ENCODE measurements around the gene SNRNP35.
"Not testable (repeated sequence)": the region's sequence is repeated elsewhere in the genome, so short reads cannot be mapped to it uniquely, and the experiment has no call there.

Gene SNRNP35

DNA sequence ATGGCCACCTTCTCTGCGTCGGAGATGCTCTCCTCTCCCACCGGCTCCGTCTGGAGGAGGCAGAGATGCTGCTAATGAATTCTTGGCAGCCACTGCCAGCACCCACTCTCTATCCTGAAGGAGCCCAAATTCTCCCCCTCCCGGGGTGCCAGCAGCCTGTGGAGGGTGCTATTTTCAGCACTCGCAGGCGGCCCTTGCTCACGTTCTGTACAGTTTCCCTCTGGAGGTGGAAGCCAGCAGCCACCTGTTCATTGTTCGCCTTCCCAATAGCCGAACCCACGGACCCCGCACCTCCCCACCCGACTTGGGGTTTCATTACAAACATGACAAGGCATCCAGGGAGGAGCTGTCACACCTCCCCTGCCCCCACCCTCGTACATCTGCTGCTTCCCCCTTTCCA is 27.8 kb downstream of the SNRNP35 start:
- H3K4me3 ChIP-seq (ENCODE audit: low read length) = no peak overlapping the region
- no peak for DNase-seq (ENCODE audit: low read depth)
- TF ChIP-seq, protein P1, sequence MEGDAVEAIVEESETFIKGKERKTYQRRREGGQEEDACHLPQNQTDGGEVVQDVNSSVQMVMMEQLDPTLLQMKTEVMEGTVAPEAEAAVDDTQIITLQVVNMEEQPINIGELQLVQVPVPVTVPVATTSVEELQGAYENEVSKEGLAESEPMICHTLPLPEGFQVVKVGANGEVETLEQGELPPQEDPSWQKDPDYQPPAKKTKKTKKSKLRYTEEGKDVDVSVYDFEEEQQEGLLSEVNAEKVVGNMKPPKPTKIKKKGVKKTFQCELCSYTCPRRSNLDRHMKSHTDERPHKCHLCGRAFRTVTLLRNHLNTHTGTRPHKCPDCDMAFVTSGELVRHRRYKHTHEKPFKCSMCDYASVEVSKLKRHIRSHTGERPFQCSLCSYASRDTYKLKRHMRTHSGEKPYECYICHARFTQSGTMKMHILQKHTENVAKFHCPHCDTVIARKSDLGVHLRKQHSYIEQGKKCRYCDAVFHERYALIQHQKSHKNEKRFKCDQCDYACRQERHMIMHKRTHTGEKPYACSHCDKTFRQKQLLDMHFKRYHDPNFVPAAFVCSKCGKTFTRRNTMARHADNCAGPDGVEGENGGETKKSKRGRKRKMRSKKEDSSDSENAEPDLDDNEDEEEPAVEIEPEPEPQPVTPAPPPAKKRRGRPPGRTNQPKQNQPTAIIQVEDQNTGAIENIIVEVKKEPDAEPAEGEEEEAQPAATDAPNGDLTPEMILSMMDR (IDR thresholded peaks at IDR 0.05; ENCODE audit: insufficient read depth, low read depth, low read length, missing control alignments) = no peak

DNA sequence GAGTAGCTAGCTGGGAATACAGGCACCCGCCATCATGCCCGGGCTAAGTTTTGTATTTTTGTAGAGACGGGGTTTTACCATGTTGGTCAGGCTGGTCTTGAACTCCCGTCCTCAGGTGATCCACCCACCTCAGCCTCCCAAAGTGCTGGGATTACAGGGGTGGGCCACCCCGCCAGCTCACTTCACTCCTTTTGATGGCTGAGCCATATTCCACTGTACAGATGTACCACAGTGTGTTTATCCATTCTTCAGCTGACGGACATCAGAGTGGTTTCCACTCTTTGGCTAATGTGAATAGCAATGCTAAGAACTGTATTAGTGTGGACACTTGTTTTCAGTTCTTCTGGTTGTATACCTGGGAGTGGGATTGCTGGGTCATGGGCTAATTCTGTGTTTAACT is 29.5 kb downstream of the SNRNP35 start:
- no peak for DNase-seq (ENCODE audit: low read depth)
- no peak overlapping the region for H3K4me3 ChIP-seq (ENCODE audit: low read length)
- TF ChIP-seq, protein P1 (IDR thresholded peaks at IDR 0.05; ENCODE audit: insufficient read depth, low read depth, low read length, missing control alignments) = no peak

DNA sequence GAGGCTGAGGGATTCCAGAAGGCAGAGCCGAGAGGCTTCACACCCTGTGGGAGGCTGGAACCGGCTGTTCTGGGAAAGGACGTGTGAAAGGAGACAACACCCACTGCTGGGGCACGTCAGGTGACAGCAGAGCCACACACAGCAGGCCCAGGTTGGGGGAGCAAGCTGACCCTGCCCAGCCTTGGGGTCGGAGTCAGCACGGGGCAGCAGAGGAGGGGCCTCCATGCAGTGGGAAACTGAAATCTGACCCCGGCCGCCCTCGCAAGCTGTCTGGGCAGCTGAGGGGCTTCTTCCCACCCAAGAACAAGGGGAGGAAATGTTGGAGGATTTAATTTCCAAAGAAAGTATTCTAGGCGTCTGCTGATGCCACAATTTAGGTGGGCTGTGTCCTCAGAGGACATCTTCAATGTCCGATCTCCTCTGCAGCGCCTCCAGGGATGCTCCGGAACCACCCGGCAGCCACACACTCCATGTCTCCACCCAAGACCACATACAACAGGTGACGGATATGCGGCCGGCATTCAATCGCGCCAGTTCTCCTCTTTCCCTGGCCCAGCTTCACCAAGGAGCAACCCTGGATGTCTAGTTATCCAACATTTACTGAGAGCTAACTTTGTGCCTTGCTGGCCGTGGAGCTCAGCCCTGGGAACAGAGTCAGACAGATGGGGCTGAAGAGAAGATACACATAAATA is 30.7 kb downstream of the SNRNP35 start:
- H3K4me3 ChIP-seq (ENCODE audit: low read length) = no peak overlapping the region
- TF ChIP-seq, protein P1 (IDR thresholded peaks at IDR 0.05; ENCODE audit: insufficient read depth, low read depth, low read length, missing control alignments) = no peak
- DNase-seq (ENCODE audit: low read depth) = no peak

DNA sequence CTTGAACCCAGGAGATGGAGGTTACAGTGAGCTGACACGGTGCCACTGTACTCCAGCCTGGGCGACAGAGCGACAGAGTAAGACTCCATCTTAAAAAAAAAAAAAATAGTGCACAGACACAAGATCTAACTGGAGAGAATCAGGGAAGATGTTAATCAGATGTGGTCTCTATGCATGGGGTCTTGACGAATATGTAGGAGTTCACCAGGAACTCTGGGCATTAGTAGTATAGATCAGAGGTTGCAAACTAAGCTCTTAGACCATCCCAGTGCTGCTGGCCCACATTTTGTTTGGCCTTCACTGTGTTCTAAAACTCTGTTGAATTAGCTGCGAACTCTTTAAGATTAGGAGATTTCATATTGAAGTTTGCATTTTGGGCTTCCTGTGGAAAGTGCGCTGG is 31.6 kb downstream of the SNRNP35 start:
- DNase-seq (ENCODE audit: low read depth) = no peak
- TF ChIP-seq, protein P1 (IDR thresholded peaks at IDR 0.05; ENCODE audit: insufficient read depth, low read depth, low read length, missing control alignments) = no peak
- no peak overlapping the region for H3K4me3 ChIP-seq (ENCODE audit: low read length)

DNA sequence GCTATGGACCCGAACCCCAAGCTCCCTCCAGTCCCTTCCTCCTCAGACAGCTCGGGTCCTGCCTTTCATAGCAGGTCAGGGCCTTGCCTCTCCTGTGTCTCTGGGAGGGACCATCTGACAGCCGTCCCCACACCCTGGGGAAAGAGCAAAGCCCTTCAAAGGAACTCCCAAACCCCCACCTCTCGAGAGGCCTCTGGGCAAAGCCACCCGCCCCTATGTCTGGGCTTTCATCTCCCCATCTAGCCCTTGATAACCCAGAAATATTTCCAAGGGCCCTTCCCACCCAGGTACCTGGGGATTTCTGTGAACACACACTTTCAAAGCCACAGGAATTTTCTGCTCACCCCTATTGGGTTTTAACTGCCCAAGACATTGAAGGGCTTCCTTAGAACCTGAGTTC is 32.1 kb downstream of the SNRNP35 start:
- H3K4me3 ChIP-seq (ENCODE audit: low read length) = no peak overlapping the region
- TF ChIP-seq, protein P1 (IDR thresholded peaks at IDR 0.05; ENCODE audit: insufficient read depth, low read depth, low read length, missing control alignments) = no peak
- no peak for DNase-seq (ENCODE audit: low read depth)

DNA sequence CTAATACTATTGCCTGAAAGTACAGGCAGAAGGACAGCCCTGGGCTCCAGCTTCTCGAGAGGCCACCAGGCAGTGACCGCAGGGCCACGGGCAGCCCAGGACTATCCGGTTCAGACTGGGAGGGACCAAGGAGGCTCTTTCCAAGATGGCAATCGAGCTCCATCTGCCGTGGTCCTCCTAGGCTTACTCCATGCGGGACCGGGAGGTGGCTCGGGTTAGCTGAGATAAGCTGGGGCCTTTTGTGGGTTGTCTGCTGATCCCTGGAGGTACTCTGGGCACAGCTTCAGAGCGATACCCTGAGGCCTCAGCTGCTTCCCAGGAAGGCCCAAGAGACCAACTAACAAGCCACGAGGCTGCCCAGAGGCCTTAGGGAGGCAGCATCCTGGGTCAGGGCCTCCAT is 33.1 kb downstream of the SNRNP35 start:
- DNase-seq (ENCODE audit: low read depth) = no peak
- TF ChIP-seq, protein P1 (IDR thresholded peaks at IDR 0.05; ENCODE audit: insufficient read depth, low read depth, low read length, missing control alignments) = no peak
- no peak overlapping the region for H3K4me3 ChIP-seq (ENCODE audit: low read length)

DNA sequence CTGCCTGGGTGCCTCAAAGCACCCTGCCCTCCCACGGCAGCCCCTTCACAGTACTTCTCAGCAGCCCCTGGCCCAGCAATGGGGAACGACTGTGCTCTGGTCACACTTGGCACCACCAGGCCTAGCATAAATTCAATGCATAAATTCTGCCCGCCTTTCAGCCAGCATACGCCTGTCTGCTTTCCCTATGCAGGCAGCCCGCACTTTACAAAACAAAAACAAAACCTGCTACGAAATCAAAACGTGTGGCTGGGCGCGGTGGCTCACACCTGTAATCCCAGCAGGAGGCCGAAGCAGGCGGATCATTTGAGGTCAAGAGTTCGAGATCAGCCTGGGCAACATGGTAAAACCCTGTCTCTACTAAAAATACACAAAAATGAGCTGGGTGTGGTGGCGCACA is 33.5 kb downstream of the SNRNP35 start:
- no peak overlapping the region for H3K4me3 ChIP-seq (ENCODE audit: low read length)
- TF ChIP-seq, protein P1 (IDR thresholded peaks at IDR 0.05; ENCODE audit: insufficient read depth, low read depth, low read length, missing control alignments) = no peak

DNA sequence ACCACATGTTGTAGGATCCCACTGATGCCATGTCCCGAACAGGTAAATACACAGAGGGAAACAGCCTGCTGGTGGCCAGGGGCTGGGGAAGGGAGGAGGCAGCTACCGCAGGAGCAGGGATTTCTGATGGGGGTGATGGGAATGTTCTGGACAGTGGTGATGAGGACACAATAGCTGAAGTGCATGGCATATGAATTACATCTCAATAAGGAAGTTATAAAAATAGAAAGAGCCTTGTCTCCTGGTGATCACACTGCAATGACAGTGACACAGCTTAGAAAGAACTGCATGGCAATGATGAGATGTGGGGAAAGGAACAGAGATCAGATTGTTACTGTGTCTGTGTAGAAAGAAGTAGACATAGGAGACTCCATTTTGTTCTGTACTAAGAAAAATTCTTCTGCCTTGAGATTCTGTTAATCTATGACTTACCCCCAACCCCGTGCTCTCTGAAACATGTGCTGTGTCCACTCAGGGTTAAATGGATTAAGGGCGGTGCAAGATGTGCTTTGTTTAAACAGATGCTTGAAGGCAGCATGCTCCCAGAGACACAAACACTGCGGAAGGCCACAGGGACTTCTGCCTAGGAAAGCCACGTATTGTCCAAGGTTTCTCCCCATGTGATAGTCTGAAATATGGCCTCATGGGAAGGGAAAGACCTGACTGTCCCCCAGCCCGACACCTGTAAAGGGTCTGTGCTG is 34.5 kb downstream of the SNRNP35 start:
- H3K4me3 ChIP-seq (ENCODE audit: low read length); DNase-seq (ENCODE audit: low read depth): not testable (repeated sequence)

More for the DNA sequence above, 33.5 kb downstream of the SNRNP35 start:
- no peak for DNase-seq (ENCODE audit: low read depth)

Measured in epithelial cell of esophagus (primary cell).